HG03103 (cell line): ENCODE measurements around the gene MAP3K13.
A peak's percentile ranks its signal among the peaks of the same experiment; 100 is the strongest.

Source experiments
- ATAC-seq: cut with Tn5 transposase; IDR thresholded peaks from one replicate; pipeline ENCODE4 v1.9.1; 2021; ENCODE audit warnings: low read depth; ENCODE audit not compliant: unreplicated experiment

The MAP3K13 gene, protein sequence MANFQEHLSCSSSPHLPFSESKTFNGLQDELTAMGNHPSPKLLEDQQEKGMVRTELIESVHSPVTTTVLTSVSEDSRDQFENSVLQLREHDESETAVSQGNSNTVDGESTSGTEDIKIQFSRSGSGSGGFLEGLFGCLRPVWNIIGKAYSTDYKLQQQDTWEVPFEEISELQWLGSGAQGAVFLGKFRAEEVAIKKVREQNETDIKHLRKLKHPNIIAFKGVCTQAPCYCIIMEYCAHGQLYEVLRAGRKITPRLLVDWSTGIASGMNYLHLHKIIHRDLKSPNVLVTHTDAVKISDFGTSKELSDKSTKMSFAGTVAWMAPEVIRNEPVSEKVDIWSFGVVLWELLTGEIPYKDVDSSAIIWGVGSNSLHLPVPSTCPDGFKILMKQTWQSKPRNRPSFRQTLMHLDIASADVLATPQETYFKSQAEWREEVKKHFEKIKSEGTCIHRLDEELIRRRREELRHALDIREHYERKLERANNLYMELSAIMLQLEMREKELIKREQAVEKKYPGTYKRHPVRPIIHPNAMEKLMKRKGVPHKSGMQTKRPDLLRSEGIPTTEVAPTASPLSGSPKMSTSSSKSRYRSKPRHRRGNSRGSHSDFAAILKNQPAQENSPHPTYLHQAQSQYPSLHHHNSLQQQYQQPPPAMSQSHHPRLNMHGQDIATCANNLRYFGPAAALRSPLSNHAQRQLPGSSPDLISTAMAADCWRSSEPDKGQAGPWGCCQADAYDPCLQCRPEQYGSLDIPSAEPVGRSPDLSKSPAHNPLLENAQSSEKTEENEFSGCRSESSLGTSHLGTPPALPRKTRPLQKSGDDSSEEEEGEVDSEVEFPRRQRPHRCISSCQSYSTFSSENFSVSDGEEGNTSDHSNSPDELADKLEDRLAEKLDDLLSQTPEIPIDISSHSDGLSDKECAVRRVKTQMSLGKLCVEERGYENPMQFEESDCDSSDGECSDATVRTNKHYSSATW

DNA sequence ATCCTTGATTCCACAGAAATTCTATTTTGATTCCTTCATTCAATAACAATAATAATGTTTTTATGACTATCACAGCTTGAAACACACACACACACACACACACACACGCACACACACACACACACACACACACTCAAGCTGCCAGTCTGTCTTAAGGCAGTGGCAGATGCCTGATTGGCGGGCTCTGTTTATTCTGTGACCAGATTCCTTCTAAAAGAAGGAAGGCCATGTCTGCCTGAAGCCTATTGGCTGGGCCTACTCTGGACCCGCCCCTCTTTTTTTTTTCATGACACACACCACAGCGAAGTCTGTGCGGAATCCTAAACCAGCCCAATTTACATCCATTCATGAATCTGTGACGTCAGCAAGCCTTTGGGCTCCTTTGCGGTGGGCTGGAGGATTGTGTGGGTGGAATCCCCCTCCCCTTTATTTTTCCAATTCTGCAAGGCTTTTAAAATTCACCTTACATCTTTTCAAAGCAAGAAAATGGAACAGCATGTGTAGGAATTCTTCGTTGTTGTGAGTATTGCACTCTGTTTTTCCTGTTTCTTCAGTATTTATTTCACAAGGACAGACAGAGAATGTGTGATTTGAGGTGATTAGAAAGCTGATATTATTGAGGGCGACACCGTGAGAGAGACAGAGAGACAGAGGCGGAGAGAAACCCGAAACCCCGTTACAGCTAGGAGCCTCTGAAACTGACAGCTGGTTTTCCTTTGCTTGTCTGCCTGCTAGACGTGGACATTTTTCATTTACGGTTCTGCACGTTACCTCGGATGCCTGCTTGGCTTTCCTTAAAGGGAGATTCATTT is at the start of gene MAP3K13:
TSS of gene MAP3K13 (plus strand) at position 287 of the 812 bp plus-strand sequence. CDS start 65,446 bp downstream, outside the sequence.
- ATAC-seq, result peak; percentile 92

DNA sequence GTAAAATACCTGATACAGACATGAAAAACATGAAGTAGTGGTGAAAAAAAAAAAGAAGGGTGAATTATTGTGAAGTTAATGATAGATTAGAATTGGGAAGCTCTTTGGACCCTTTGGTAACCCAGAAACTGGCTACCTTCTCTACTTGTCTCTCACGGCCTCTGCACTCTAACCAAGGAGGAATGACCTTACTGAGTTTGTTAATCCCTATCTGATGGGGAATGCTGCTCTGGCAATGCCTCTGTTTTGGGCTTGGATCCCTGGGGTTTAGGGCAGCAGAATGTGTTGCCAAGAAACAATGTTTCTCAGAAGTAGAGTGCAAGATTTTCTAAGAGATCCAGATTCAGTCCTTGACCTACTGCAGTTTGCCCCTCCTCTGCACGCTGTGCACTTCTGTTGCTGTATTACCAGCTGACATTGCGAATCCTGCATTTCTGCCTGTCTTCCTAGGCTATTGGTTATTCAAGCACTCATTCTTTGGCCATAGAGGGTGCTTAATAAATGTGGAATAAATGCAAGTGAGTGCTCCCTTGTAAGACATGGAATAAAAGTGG is 49.2 kb upstream of the MAP3K13 start:
- no peak for ATAC-seq

DNA sequence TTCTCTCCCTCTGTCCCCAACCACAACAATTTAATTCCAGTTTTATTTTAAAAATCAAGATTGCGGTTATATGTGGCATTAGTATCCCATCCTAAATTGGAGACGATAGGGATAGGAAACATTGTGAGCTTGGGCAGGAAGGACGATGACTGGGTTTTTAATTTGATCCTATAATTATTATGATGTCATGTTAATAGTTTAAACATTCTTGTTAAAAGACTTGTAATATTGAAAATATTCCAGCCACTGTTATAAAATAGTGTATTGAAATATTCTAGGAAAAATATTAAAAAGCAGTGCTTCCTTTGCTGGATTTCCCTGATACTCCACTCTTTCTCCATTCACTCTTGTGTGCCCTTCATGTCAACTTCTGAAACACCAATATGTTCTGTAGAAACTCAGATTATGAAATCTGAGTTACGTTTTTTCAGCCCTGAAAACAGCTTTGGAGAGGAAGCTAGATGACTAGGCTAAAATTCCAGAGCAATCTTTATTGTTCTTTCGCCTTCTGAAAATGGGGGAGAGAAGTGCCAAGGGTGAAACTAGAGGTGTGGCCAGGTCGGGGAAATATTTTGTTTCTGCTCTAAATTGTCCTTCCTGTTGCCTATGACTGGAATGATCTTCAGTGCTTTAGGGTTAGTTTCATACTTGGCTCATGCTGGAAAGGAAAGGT is 46.1 kb upstream of the MAP3K13 start:
- ATAC-seq, result no peak

DNA sequence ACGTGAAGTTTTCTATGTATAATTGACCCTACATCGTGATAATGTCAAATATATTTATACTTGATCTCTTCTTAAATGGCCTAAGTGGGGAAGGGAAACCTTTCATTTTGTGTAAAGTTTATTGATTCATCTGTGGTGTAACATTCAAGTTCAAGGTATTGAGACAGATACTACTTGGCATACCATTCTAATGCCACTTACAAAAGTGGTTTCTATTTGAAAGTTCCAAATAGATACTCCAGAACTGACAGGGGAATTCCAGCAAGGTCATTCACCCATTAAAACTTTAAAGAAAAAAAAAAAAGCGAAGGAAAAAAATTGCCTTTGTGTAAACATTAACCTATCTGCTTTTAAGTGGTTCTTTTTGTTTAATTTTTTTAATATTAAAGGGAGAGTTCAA is 45.3 kb upstream of the MAP3K13 start:
- no peak for ATAC-seq

DNA sequence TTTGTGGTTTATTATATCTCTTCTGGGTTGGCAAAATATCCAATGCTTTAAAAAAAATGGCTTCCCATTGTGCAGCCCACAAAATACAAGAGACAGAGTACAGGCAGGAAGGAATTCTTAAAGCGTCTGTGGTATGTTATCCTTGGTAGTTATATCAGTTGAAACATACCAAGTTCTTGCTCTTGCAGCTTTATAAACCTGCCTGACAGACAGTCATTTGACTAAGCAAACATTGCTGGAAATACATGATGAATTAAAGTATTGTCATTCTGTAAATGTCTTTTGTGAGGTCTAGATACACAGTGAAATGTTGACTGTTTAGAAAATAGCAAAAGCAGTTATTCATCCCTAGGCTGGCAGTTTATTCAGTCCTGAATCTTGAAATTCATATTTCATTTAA is 44.8 kb upstream of the MAP3K13 start:
- ATAC-seq, result no peak

DNA sequence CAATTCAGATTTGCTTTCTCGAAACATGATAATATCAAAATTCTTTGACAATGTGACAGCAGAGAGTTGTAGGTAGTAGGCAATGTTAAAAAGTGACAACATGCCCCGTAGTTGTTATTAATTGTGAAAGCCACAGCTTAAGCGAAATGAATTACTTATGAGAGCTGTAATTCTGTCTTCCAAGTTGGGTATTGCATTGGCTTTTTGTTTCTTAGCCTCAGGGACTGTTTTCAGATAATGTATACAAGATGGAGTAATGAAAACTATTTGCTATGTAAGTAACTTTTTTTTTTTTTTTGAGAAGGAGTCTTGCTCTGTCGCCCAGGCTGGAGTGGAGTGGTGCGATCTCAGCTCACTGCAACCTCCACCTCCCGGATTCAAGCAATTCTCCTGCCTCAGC is 43.1 kb upstream of the MAP3K13 start:
- no peak for ATAC-seq

DNA sequence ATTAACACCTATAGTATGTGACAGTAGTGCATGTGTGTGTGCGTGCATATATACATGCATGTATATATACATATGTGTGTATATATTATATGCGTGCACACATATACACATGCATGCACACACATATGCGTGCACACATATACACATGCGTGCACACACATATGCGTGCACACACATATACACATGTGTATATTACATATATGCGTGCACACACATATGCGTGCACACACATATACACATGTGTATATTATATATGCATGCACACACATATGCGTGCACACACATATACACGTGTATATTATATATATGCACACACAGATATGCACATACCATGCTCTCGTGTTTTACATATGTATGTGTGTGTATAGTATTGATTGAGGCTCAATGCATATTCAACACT is 42.0 kb upstream of the MAP3K13 start:
- ATAC-seq, result no peak

DNA sequence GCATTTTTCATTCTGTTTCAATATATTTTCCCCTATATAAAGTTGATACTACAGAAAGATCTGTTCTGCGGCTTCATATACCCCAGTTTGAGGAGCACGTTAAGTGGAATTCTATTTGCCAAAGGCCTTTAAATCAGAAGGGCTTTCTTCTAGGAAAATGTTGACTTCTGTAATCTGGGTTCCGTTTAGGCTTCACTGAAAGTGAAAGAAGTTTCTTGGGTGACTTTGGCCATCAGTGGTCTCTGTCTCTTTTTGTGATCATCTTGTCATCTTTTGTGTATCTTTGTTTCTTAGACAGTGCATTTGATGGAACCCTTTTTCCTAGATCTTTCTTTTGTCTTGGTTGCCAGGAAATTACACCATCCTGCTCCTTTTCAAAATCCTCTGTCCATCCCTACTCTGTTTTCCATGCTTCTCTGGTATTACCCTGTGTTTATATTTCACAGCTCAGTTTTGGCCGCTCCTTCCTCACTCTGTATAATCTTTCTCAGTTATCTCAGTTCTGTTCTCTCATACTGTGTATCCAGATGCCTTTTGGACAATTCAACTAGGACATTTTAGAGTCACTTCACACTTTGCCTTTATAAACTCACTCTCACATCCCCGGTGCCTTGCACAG is 40.7 kb upstream of the MAP3K13 start:
- no peak for ATAC-seq

DNA sequence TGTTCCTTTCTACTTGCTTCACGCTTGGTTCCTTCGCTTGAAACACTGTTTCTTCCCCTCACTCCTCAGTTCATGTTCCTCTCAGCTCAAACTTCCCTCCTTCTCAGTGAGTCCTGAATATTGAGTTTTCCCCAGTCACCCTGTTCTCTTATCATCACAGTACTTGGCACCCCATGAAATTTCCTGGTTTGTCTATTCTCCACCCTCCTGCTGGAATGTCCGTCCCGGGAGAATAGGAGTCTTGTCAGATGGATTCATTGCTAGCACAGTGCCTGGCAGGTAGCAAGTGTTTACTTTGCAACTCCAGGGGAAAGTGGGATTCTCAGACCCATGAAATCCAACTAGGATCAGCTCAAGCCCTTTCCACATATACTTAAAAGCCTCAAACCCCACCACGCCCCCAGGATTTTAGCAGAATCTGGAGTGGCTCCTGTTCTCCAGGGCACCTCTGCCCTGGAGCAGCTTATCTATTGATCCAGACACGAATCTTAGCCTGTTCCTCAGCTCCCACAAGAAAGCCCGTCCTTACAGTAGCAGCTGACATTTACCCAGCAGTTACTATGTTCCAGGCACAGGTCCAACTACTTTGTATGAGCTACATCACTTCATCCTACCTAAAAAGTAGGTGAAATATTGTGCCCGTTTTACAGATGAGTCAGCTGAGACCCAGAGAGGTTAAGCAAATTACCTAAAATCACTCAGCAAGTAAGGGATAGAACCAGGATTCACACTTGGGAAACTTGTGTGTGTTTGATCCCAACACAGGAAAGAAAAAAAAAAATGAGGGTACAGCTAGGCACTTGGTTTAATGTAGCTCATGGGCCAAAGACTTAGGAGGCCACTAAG is 36.8 kb upstream of the MAP3K13 start:
- ATAC-seq, result no peak

DNA sequence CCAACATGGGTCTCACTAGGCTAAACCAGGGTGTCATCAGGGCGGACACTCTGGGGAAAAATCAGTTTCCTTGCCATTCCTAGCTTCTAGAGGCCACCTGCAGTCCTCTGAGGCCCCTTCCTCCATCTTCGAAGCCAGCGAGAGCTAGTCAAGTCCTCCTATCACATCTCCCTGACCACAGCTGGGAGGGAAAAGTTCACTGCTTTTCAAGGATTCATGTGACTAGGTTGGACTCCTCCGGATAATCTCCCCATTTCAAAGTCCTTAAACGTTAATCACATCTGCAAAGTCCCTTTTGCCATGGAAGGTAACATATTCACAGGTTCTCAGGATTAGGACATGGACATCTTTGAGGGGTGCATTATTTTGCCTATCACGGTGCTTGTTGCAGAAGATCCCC is 35.9 kb upstream of the MAP3K13 start:
- no peak for ATAC-seq

DNA sequence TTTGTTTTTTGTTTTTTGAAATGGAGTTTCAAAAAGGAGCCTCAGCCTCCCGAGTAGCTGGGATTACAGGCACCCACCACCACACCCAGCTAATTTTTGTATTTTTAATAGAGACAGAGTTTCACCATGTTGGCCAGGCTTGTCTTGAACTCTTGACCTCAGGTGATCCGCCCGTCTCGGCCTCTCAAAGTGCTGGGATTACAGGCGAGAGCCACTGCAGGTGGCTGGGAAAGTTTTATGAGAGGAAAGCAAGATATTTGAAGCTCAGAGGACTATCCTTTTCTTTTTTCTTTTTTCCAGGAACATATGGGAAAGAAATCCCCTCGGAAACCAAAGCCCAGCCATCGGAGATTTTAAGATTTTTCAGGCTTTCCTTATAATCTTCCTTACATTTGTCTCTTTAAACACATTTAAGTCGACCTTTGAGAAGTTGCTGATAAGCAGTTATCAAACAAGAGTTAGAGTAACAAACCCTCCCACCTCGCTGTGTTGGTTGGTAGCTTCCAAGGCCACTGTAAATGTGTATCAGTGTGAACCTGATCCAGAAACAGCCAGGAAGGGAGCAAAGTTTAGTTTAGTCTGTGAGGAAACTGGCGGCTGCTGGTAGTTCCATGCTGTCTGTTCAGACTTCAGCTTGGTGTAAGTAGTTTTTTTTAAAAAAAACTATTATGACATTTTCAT is 34.5 kb upstream of the MAP3K13 start:
- ATAC-seq, result no peak

DNA sequence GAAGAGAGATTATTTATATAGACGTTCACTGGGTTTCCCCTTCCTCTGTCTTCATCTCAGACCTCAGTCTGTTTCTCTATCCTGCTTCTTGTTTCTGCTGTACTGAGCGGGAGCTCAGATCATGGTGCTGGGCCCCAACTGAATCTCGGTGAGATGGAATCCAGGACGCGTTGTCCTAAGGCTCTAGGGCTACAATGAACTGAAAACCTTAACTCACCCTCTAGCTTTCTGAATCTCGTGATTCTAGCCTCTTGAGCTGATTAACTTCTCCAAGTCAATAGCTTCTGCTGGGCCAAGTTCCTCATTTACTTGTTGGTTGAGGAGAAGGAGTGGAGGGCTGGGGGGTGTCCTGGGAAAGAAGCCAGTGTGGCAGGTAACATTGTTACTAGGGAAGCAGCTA is 32.7 kb upstream of the MAP3K13 start:
- ATAC-seq, result no peak

DNA sequence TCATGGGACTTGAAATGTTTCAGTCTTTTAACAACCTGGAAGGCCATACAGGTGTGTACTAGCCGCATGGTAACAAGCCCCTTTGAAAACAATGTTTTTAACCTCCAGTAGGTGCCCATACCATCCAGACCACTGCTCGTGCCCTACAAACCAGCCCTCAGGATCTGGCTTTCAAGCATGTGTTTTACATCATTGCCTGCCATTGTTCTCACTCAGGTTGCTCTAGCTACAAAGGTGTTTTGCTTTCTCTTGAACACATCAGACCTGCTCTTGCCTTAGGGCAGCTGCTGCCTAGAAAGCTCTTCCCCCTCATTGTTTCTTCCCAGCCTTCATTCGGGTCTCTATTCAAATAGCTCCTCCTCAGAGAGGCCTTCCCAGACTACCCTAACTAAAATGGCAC is 32.3 kb upstream of the MAP3K13 start:
- ATAC-seq, result no peak

DNA sequence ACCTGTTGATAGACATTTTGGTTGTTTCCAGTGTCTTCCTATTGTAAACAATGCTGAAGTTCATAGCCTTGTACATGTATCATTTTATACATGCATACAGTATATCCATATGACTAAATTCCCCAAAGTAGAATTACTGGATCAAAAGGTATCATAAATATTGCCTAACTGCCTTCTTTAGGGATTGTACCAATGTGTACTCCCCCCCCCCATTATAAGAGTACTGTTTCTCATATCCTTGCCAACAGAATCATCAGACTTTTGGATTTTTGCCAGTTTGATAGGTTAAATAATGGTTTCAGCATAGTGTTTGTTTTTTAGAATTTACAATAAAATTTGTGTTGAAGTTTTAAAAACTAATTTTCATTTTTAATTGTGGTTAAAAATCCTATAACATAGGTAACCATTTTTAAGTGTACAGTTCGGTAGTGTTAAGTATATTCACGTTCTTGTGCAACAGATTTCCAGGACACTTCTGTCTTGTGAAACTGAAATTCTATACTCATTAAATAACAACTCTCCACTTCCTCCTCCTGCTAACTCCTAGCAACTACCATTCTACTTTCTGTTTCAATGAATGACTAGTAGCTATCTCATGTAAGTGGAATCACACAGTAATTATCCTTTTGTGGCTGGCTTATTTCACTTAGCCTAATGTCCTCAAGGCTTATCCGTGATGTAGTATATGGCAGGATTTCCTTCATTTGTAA is 30.8 kb upstream of the MAP3K13 start:
- ATAC-seq, result peak; percentile 98

DNA sequence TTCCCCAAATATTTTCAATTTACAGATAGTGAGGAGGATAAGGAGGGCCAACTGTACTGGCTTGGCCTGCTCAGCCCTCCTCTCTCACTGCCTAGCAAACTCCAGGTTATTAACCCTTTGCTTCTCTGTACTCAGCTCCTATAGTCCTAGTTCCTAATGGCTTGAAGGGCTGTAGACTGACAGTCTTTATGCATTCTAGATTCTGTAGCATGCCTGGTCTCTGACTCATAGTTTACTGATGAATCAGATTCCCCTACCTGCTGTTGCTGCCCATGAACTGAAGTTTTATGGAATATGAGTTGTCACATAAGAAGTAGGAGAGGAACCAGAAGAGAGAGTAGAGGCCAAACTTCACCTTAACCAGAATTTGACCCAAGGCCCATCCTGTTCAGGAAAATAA is 27.1 kb upstream of the MAP3K13 start:
- ATAC-seq, result no peak

DNA sequence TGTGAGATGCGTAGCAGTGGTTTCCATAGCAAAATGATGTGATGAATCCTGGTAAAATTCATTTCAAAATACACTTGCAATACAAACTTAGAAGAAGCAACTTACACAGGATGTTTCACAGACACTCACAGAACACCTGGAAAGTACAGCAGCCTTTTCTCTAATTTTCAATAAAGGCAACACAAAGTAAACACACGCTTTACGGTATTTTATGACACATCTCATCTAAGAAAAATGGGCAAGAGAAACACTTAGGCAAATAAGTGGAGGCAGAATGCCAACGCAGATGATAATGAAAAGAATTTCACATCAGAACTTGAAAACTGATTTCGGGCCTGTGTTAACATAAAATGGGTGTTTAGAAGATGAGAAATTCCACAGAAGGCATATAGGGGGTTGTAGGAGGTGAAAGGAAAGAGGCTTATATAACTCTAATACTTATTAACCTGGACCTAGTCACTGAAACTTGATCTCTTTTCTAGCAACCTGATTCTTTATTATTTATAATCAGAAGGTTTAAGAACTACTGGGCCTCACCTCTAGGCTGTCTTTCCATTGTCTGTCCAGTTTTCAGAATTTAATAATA is 25.6 kb upstream of the MAP3K13 start:
- no peak for ATAC-seq

DNA sequence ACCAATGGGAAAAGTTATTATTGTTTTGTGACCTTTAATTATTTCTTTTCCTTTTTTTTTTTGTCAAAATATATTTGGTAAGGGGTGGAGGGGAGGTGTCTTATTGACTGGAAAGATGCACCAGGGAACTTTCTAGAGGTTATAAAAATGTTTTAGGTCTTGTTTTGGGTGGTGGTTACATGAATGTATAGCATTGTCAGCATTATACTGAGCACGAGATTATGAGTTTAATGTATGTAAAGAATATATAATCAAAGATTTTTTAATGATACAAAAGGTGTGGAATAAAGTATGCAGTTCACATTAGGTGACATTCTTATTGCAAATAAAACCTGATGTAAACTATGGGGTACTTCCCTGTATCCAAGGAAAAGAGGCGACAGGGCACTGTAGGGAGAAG is 23.0 kb upstream of the MAP3K13 start:
- no peak for ATAC-seq
